Sigmoid colon (tissue), 7 donors: ENCODE data around the gene DIP2B. TPM values are rescaled to one million over a fixed set of nuclear protein-coding genes. Genes with fewer than 3 reads are reported as not detected.

Source experiments
- DNase-seq: peaks from one replicate; pipeline ENCODE4 v3.0.0-alpha.2; 2019
- H3K27ac ChIP-seq, 4 donors: fragments of 200-600 bp; sonication (generic); one replicate each; pipeline ENCODE4 v1.5.1; 2016 to 2019; ENCODE audit warnings: mild to moderate bottlenecking in 1 of 4
- H3K27me3 ChIP-seq, 3 donors: fragments of 200-600 bp; sonication (generic); one replicate each; pipeline ENCODE4 v1.5.1; 2019; ENCODE audit warnings: mild to moderate bottlenecking in 1 of 3
- H3K36me3 ChIP-seq, 4 donors: fragments of 200-600 bp; sonication (generic); one replicate each; pipeline ENCODE4 v1.5.1; 2016 to 2019
- H3K4me1 ChIP-seq, 4 donors: fragments of 200-600 bp; sonication (generic); one replicate each; pipeline ENCODE4 v1.5.1; 2017 to 2019
- H3K4me3 ChIP-seq, 4 donors: fragments of 200-600 bp; sonication (generic); one replicate each; pipeline ENCODE4 v1.5.1; 2017 to 2019; ENCODE audit warnings: mild to moderate bottlenecking in 2 of 4, moderate library complexity in 1 of 4
- H3K9me3 ChIP-seq, 4 donors: fragments of 200-600 bp in 3 of 4; sonication (generic) in 3 of 4; one replicate each; pipeline versions ENCODE4 v1.5.1 to v1.6.1; 2013 to 2019
- EP300 ChIP-seq, 4 donors: sonication (generic); formaldehyde crosslinking; IDR thresholded peaks; one replicate each; pipeline ENCODE4 v1.6.1; 2017; ENCODE audit warnings: antibody characterized with exemption in 4 of 4
- POLR2A ChIP-seq, 2 donors: fragments of 450-650 bp; IDR thresholded peaks; one replicate each; pipeline ENCODE4 v1.6.1; 2016; ENCODE audit warnings: antibody characterized with exemption in 2 of 2, mild to moderate bottlenecking in 2 of 2, moderate library complexity in 2 of 2
- POLR2AphosphoS5 ChIP-seq, 4 donors: sonication (generic); formaldehyde crosslinking; IDR thresholded peaks; one replicate each; pipeline ENCODE4 v1.6.1; 2017; ENCODE audit warnings: antibody characterized with exemption in 4 of 4
- WGBS, 2 donors: extraction: QIAGEN DNeasy Blood & Tissue Kit; methylation state at CpG; one replicate each; pipeline ENCODE4 v1.1.7; 2013; 5-methylcytosine and 5-hydroxymethylcytosine counted together
- intact Hi-C: fragments of 100-400 bp; cut with DNase I; formaldehyde crosslinking; loops from one replicate; pipeline ENCODE4 v1.15.1; 2023
- polyA plus RNA-seq, 3 donors: library from polyadenylated mRNA; stranded (reverse); fragments of 200-250 nt; gene quantifications; one replicate each; pipeline ENCODE4 v1.2.3, GENCODE V29; 2013
- total RNA-seq, 4 donors: library from RNA; depleted of rRNA; stranded (reverse); fragments of >200 nt; gene quantifications; one replicate each; pipeline ENCODE4 v1.1.0, GENCODE V29; 2016
- TF ChIP-seq, protein P1 (sequence below), 4 experiments: fragments of 450-650 bp in 3 of 4; fragments of 200-600 bp in 1 of 4; IDR thresholded peaks; one replicate each; pipeline ENCODE4 v1.5.1; 2016 to 2019; ENCODE audit warnings: antibody characterized with exemption in 4 of 4, mild to moderate bottlenecking in 3 of 4, moderate library complexity in 2 of 4
- donor health status: healthy with polysubstance abuse.
- donor health status: Bipolar disorder and iron deficiency.
- donor health status: healthy.

The DIP2B gene
- total and polyA plus RNA-seq, 7 donors, result 7.2 to 28.0 (median 16.4) TPM

DNA sequence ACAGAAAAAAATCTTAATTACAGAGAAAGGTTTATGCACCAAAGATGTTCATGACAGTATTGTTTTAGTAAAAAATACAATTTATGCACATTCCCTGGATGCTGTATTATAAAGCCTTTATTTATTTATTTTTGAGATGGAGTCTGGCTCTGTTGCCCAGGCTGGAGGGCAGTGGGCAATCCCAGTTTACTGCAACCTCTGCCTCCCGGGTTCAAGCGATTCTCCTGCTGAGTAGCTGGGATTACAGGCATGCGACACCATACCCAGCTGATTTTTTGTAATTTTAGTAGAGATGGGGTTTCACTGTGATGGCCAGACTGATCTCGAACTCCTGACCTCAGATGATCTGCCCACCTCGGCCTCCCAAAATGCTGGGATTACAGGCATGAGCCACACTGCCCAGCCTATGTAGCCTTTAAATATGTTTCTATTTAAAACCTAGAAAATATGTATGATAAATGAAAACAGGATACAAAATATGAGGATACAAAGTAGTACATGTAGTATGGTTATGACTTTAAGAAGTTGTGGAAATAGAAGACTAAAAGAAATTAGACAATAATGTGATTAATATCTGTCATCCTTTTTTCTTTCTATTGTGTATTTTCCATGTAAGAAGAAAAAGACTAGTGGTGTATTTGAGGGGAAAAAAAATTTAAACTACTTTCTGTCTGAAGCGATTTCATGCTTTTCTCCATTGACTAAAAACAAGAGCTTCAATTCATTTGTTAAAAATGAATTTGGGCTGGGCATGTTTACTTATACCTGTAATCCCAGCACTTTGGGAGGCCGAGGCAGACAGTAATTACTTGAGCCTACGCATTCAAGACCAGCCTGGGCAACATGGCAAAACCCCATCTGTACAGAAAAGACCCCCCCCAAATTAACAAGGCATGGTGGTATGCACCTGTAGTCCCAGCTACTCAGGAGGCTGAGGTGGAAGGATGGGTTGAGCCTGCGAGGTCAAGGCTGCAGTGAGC, 272.3 kb downstream of the DIP2B start:
- Histone ChIP-seq H3K27ac (no peak overlapping the region), H3K4me3 (no peak overlapping the region), H3K9me3 (no peaks in the 10 kb centered on the region), H3K4me1 (no peaks in the 10 kb centered on the region), H3K36me3 (peaks cover 0 to 16% (median 5%) of the 10 kb centered on the region in 4 donors), H3K27me3 (no peaks in the 10 kb centered on the region)
- 59 to 83% methylated on average over 9 of the region's 9 CpGs for WGBS, 2 donors
- intact Hi-C loops, result no loop called here
- DNase-seq, result no peak
- TF ChIP-seq POLR2AphosphoS5 (IDR thresholded peaks at IDR 0.05) (no peak), EP300 (IDR thresholded peaks at IDR 0.05) (no peak), POLR2A (IDR thresholded peaks at IDR 0.05) (no peak)
- TF ChIP-seq, protein P1, sequence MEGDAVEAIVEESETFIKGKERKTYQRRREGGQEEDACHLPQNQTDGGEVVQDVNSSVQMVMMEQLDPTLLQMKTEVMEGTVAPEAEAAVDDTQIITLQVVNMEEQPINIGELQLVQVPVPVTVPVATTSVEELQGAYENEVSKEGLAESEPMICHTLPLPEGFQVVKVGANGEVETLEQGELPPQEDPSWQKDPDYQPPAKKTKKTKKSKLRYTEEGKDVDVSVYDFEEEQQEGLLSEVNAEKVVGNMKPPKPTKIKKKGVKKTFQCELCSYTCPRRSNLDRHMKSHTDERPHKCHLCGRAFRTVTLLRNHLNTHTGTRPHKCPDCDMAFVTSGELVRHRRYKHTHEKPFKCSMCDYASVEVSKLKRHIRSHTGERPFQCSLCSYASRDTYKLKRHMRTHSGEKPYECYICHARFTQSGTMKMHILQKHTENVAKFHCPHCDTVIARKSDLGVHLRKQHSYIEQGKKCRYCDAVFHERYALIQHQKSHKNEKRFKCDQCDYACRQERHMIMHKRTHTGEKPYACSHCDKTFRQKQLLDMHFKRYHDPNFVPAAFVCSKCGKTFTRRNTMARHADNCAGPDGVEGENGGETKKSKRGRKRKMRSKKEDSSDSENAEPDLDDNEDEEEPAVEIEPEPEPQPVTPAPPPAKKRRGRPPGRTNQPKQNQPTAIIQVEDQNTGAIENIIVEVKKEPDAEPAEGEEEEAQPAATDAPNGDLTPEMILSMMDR (IDR thresholded peaks at IDR 0.05), result no peak

DNA sequence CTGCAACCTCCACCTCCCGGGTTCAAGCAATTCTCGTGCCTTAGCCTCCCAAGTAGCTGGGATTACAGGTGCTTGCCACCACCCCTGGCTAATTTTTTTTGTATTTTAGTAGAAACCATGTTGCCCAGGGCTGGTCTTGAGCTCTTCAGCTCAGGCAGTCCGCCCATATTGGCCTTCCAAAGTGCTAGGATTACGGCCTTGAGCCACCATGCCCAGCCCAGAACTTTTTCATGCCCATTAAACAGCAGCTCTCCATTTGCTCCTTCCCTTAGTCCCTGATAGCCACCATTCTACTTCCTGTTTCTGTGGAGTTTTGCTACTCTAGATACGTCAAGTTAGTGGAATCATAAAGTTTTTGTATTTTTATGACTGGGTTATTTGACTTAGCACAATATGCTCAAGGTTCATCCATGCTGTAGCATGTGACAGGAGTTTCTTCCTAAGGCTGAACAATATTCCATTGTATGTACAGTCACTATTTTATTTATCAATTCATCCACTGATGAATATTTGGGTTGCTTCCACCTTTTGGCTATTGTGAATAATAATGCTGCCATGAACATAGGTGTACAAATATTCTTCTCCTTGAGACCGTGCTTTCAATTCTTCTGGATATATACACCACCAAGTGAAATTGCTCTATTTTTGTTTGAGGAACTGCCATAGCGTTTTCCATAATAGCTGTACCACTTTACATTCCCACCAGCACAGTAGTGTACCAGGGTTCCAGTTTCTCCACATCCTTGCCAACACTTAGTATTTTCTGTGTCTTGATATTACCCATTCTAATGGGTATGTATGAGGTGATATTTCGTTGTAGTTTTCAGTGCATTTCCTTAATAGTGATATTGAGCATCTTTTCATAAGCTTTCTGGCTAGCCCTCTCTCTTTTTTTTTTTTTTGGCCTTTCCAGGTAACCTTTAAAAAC, 274.1 kb downstream of the DIP2B start:
- no peak for DNase-seq
- H3K27ac ChIP-seq, result no peak overlapping the region
- 24 to 76% methylated on average over 8 of the region's 8 CpGs for WGBS, 2 donors
- intact Hi-C loops, result no loop called here
- TF ChIP-seq POLR2A (IDR thresholded peaks at IDR 0.05), result no peak
- no peak for TF ChIP-seq POLR2AphosphoS5 (IDR thresholded peaks at IDR 0.05)
- TF ChIP-seq EP300 (IDR thresholded peaks at IDR 0.05), result no peak
- TF ChIP-seq, protein P1 (IDR thresholded peaks at IDR 0.05), result no peak
- H3K9me3 ChIP-seq, result no peaks in the 10 kb centered on the region
- no peaks in the 10 kb centered on the region for H3K4me1 ChIP-seq
- no peaks in the 10 kb centered on the region for H3K27me3 ChIP-seq
- peaks cover 0 to 28% (median 5%) of the 10 kb centered on the region in 4 donors for H3K36me3 ChIP-seq
- no peak overlapping the region for H3K4me3 ChIP-seq

DNA sequence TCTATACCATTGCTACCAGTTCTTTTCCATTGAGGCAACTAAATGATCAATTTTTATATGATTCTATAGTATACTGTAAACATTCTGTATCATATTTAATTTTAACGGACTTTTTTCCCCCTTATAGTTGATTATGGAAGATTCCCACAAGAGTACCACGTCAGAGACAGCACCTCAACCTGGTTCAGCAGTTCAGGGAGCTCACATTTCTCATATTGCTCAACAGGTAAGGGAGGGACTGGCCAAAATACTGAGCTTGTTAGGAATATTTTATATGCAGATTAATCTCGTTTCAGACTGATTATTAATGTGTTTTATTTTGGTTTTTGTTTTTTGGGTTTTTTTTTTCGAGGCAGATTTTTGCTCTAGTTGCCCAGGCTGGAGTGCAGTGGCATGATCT, 275.2 kb downstream of the DIP2B start:
- H3K36me3 ChIP-seq, result peaks cover 0 to 30% (median 5%) of the 10 kb centered on the region in 4 donors
- no peak overlapping the region for H3K4me3 ChIP-seq
- WGBS, 2 donors, result 86 to 96% methylated on average over 4 of the region's 4 CpGs
- H3K27ac ChIP-seq, result no peak overlapping the region
- no peak for DNase-seq
- intact Hi-C loops, result no loop called here
- TF ChIP-seq POLR2AphosphoS5 (IDR thresholded peaks at IDR 0.05), result no peak
- no peaks in the 10 kb centered on the region for H3K27me3 ChIP-seq
- no peaks in the 10 kb centered on the region for H3K9me3 ChIP-seq
- H3K4me1 ChIP-seq, result no peaks in the 10 kb centered on the region

DNA sequence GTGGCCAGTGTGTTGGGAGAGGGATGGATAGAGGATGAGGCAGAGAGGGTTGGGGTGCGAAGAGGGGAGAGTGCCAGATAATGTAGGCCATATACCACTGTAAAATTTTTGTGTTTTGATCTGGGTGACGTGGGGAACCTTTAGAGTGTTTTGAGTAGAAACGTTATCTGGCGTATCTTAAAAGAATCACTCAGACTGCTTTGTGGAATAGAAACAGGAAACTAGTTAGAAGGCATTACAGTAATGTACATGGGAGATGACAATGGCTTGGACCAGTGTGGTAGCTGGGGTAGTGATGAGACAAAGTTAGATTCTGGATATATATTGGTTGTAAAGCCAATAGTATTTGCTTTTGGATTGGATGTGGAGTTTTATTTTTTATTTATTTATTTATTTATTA, 279.7 kb downstream of the DIP2B start:
- no peak for DNase-seq
- intact Hi-C loops, result no loop called here
- 81 to 90% methylated on average over 4 of the region's 4 CpGs for WGBS, 2 donors
- H3K27ac ChIP-seq, result no peak overlapping the region
- peaks cover 0 to 30% (median 5%) of the 10 kb centered on the region in 4 donors for H3K36me3 ChIP-seq
- H3K4me3 ChIP-seq, result no peak overlapping the region
- TF ChIP-seq POLR2A (IDR thresholded peaks at IDR 0.05), result no peak
- TF ChIP-seq POLR2AphosphoS5 (IDR thresholded peaks at IDR 0.05), result no peak
- TF ChIP-seq EP300 (IDR thresholded peaks at IDR 0.05), result no peak
- TF ChIP-seq, protein P1 (IDR thresholded peaks at IDR 0.05), result no peak
- no peaks in the 10 kb centered on the region for H3K27me3 ChIP-seq
- H3K9me3 ChIP-seq, result no peaks in the 10 kb centered on the region
- peaks cover 0 to 19% (median 4%) of the 10 kb centered on the region in 4 donors for H3K4me1 ChIP-seq
